Endothelial cell of umbilical vein (primary cell): Measurements from ENCODE around the gene AP1S2.
A peak's percentile ranks its signal among the peaks of the same experiment; 100 is the strongest.

Source experiments
- CTCF ChIP-seq, 2 donors: IDR thresholded peaks; 1 replicate in 1 of 2; 2 replicates in 1 of 2; pipeline ENCODE4 v1.5.1; 2011; ENCODE audit warnings: low read length in 2 of 2, mild to moderate bottlenecking in 2 of 2, moderate library complexity in 2 of 2, control low read depth in 1 of 2, inconsistent platforms in 1 of 2, low read depth in 1 of 2; ENCODE audit not compliant: insufficient read depth in 1 of 2; ENCODE audit errors: extremely low read depth in 1 of 2
- POLR2AphosphoS5 ChIP-seq: IDR thresholded peaks from 2 replicates; pipeline ENCODE4 v1.6.1; 2012; ENCODE audit warnings: low read depth, mild to moderate bottlenecking, control low read depth, low read length, moderate library complexity; ENCODE audit not compliant: insufficient read depth

GRCh38 chrX:15789979-15790768 lies 64.4 kb downstream of the AP1S2 start, which contains the start of gene ZRSR2:
- TF ChIP-seq CTCF (IDR thresholded peaks at IDR 0.05; ENCODE audit: extremely low read depth in 1 of 2, insufficient read depth in 1 of 2, low read depth in 1 of 2, low read length in 2 of 2) (no peak), POLR2AphosphoS5 (peak; percentile 41)
